K562 (cell line): Measurements from ENCODE around the gene FUNDC2. TPM values are rescaled to one million over a fixed set of nuclear protein-coding genes. Genes with fewer than 3 reads are reported as not detected.

Experiments used
- ATAC-seq: fragments of 200-7000 bp; cut with Tn5 transposase; 3 replicates; pipeline ENCODE4 v1.9.1; 2020; ENCODE audit warnings: moderate library complexity
- BruUV-seq: library from RNA; stranded (reverse); fragments of 400-500 nt; replicated peaks from 2 replicates; lab custom pipeline; 2021; lab: Mats Ljungman, UMichigan
- CTCF ChIA-PET: fragments of 300-600 bp; formaldehyde crosslinking; extraction: SDS; loops from one replicate; lab custom pipeline; 2021; ENCODE audit warnings: low intra/inter-chr PET ratio; lab: Yijun Ruan, JAX
- POLR2A ChIA-PET: fragments of 300-600, 350-650 bp; sonication (Branson Sonifier 250); formaldehyde crosslinking; extraction: SDS; loops from one replicate; lab custom pipeline; 2021; ENCODE audit warnings: antibody characterized with exemption, inconsistent platforms; lab: Yijun Ruan, JAX
- DNase-seq, 4 experiments: peaks; one replicate each; pipeline versions ENCODE4 v3.0.0 to v3.0.0-alpha.2; 2011 to 2018; ENCODE audit warnings: low spot score in 3 of 4, mixed read lengths in 3 of 4; ENCODE audit errors: extremely low read depth in 1 of 4
- FAIRE-seq: peaks from 2 replicates; lab custom pipeline; 2011; peaks lifted over from hg19 to GRCh38; lab: Jason Lieb, UNC
- H2AFZ ChIP-seq: 2 replicates; pipeline ENCODE4 v1.6.0; 2011; ENCODE audit warnings: low read depth, low read length, control low read depth, inconsistent platforms
- H3K27ac ChIP-seq: fragments of 200-600 bp; 3 replicates; pipeline ENCODE4 v1.8.0; 2011; ENCODE audit warnings: low read depth, mild to moderate bottlenecking, control low read depth, inconsistent platforms, low read length, moderate library complexity, mixed read lengths; ENCODE audit errors: extremely low read depth
- H3K27me3 ChIP-seq, 2 experiments: fragments of 300-600 bp in 1 of 2; 2 replicates in 1 of 2; 3 replicates in 1 of 2; pipeline versions ENCODE4 v1.6.0 to v1.8.0; 2011; ENCODE audit warnings: inconsistent platforms in 2 of 2, low read length in 2 of 2, mild to moderate bottlenecking in 1 of 2, mixed read lengths in 1 of 2, moderate library complexity in 1 of 2; ENCODE audit not compliant: control insufficient read depth in 2 of 2, insufficient read depth in 2 of 2
- H3K36me3 ChIP-seq: fragments of 300-600 bp; 3 replicates; pipeline ENCODE4 v1.8.0; 2011; ENCODE audit warnings: mild to moderate bottlenecking, low read length, inconsistent platforms; ENCODE audit not compliant: control insufficient read depth, insufficient read depth
- H3K4me1 ChIP-seq, 2 experiments: fragments of 200-600 bp in 1 of 2; replicated peaks in 1 of 2; 2 replicates in 1 of 2; 3 replicates in 1 of 2; pipeline versions ENCODE4 v1.5.1 to v1.8.0; 2011; ENCODE audit warnings: inconsistent platforms in 2 of 2, low read length in 2 of 2, mild to moderate bottlenecking in 1 of 2, mixed read lengths in 1 of 2, moderate library complexity in 1 of 2; ENCODE audit not compliant: control insufficient read depth in 2 of 2, insufficient read depth in 2 of 2
- H3K4me2 ChIP-seq: 2 replicates; pipeline ENCODE4 v1.6.1; 2011; ENCODE audit warnings: low read length, control low read depth, inconsistent platforms, mixed read lengths; ENCODE audit not compliant: insufficient read depth
- H3K4me3 ChIP-seq: fragments of 200-600 bp; sonication (generic), shearing (Covaris generic); 2 replicates; pipeline ENCODE4 v1.5.1; 2016; ENCODE audit warnings: control low read depth, inconsistent platforms
- H3K79me2 ChIP-seq: fragments of 200-600 bp; 3 replicates; pipeline ENCODE4 v1.8.0; 2011; ENCODE audit warnings: low read length, inconsistent platforms; ENCODE audit not compliant: control insufficient read depth, insufficient read depth
- H3K9ac ChIP-seq, 2 experiments: 2 replicates each; pipeline versions ENCODE4 v1.6.0 to v1.6.1; 2011; ENCODE audit warnings: low read depth in 2 of 2, low read length in 2 of 2, control low read depth in 1 of 2, inconsistent platforms in 1 of 2, mild to moderate bottlenecking in 1 of 2, mixed read lengths in 1 of 2; ENCODE audit not compliant: insufficient read depth in 1 of 2
- H3K9me1 ChIP-seq: one replicate; pipeline ENCODE4 v1.6.0; 2011; ENCODE audit warnings: inconsistent platforms, mild to moderate bottlenecking, low read length, moderate library complexity; ENCODE audit not compliant: control insufficient read depth, insufficient read depth
- H3K9me3 ChIP-seq: replicated peaks from 2 replicates; pipeline ENCODE4 v1.5.1; 2011; ENCODE audit warnings: low read depth, low read length, inconsistent platforms; ENCODE audit not compliant: control insufficient read depth, insufficient read depth
- H4K20me1 ChIP-seq: replicated peaks from 2 replicates; pipeline ENCODE4 v1.6.1; 2011; ENCODE audit warnings: low read length, inconsistent platforms, mixed read lengths; ENCODE audit not compliant: control insufficient read depth, insufficient read depth
- FOS ChIP-seq: IDR thresholded peaks from 3 replicates; pipeline ENCODE4 v1.6.1; 2011; ENCODE audit not compliant: insufficient read length; ENCODE audit errors: extremely low read depth
- GATA2 ChIP-seq: sonication (generic); formaldehyde crosslinking; IDR thresholded peaks from 2 replicates; pipeline ENCODE4 v1.4.0; 2020; ENCODE audit warnings: mild to moderate bottlenecking, missing genetic modification reagents
- NCOR1 ChIP-seq: fragments of 450-650 bp; IDR thresholded peaks from 2 replicates; pipeline ENCODE4 v1.6.1; 2016; ENCODE audit warnings: mild to moderate bottlenecking, moderate library complexity
- NFE2L1 ChIP-seq: fragments of 450-650 bp; IDR thresholded peaks from 2 replicates; pipeline ENCODE4 v1.6.1; 2016; ENCODE audit warnings: missing genetic modification characterization, low read depth, mild to moderate bottlenecking, missing compliant biosample characterization, moderate library complexity, borderline replicate concordance
- PKNOX1 ChIP-seq: fragments of 450-650 bp; IDR thresholded peaks from 2 replicates; pipeline ENCODE4 v1.6.1; 2016
- RAD21 ChIP-seq, 2 experiments: fragments of 250-450 bp in 1 of 2; fragments of 450-650 bp in 1 of 2; sonication (Bioruptor Pico) in 1 of 2; formaldehyde crosslinking in 1 of 2; IDR thresholded peaks in 1 of 2; conservative IDR thresholded peaks in 1 of 2; 2 replicates each; pipeline versions ENCODE4 v1.4.0 to v1.8.0; 2020 to 2022; ENCODE audit warnings: mild to moderate bottlenecking in 2 of 2, moderate library complexity in 1 of 2
- SMC3 ChIP-seq: conservative IDR thresholded peaks from 2 replicates; pipeline ENCODE4 v1.6.1; 2011; ENCODE audit warnings: low read depth, low read length, improper control_type of control experiment; ENCODE audit not compliant: insufficient read depth
- THRB ChIP-seq: fragments of 450-650 bp; formaldehyde crosslinking; conservative IDR thresholded peaks from 2 replicates; pipeline ENCODE4 v1.4.0; 2022; ENCODE audit warnings: mild to moderate bottlenecking, missing genetic modification characterization
- ZBTB33 ChIP-seq: sonication (generic); formaldehyde crosslinking; IDR thresholded peaks from 2 replicates; pipeline ENCODE4 v1.8.1; 2023; ENCODE audit warnings: mild to moderate bottlenecking, missing genetic modification reagents
- ZBTB7A ChIP-seq: IDR thresholded peaks from 2 replicates; pipeline ENCODE4 v1.6.1; 2011; ENCODE audit warnings: low read depth, mild to moderate bottlenecking, low read length, moderate library complexity, borderline replicate concordance; ENCODE audit not compliant: control insufficient read depth
- ZFP91 ChIP-seq: sonication (generic); formaldehyde crosslinking; IDR thresholded peaks from 2 replicates; pipeline ENCODE4 v1.8.0; 2022; ENCODE audit warnings: mild to moderate bottlenecking, missing genetic modification reagents
- ZNF445 ChIP-seq: fragments of 250-450 bp; sonication (Bioruptor Pico); IDR thresholded peaks from 2 replicates; pipeline ENCODE4 v1.4.0; 2020; ENCODE audit warnings: low read depth, mild to moderate bottlenecking, moderate library complexity
- WGBS: fragments of 100-300 bp; shearing (Covaris generic); methylation state at CpG from one replicate; pipeline ENCODE4 v1.1.6; 2016; ENCODE audit warnings: low coverage, mixed read lengths; ENCODE audit not compliant: insufficient coverage; ENCODE audit errors: missing lambda C conversion rate; 5-methylcytosine and 5-hydroxymethylcytosine counted together
- in situ Hi-C: fragments of 300-500 bp; cut with MboI; formaldehyde crosslinking; loops from 4 replicates; pipeline ENCODE4 v1.15.0; 2018; ENCODE audit warnings: inconsistent platforms, mixed read lengths
- intact Hi-C: fragments of 100-400 bp; cut with micrococcal nuclease; formaldehyde crosslinking; loops from 2 replicates; pipeline ENCODE4 v1.14.2; 2022
- polyA plus RNA-seq, 8 experiments: library from polyadenylated mRNA; depleted of rRNA in 4 of 8; stranded (reverse) in 5 of 8; unstranded in 3 of 8; fragments of >200 nt; fragmentation: Nextera tagmentation in 2 of 8; fragmentation: Illumina TruSeq in 1 of 8; extraction: Ambion mirVana in 2 of 8; extraction: Trizol in 1 of 8; gene quantifications; 2 replicates each; pipeline versions ENCODE4 v1.2.1 to v1.2.3, GENCODE V29; 2011 to 2014; ENCODE audit warnings: inconsistent platforms in 1 of 8, missing spikeins in 1 of 8
- total RNA-seq, 7 experiments: library from RNA; depleted of rRNA in 6 of 7; stranded (reverse); fragments of >200 nt in 6 of 7; fragmentation: Illumina TruSeq in 2 of 7; extraction: Trizol in 2 of 7; gene quantifications; 2 replicates each; pipeline versions ENCODE4 v1.2.1 to v1.2.3, GENCODE V29; 2011 to 2021; ENCODE audit warnings: low replicate concordance in 1 of 7

FUNDC2 gene
- total and polyA plus RNA-seq, 9 of the 15 experiments (the other 6 are each of a cell fraction or from before 2014, with no cell fraction given) = 50.6 to 235 (median 123) TPM

- TF ChIP-seq PKNOX1 = 0 out of 2 replicates have a peak, but pooled peaks have one; percentile 19
- TF ChIP-seq GATA2 (CRISPR knock-in tag) = no peak
- no peak for TF ChIP-seq NFE2L1
- no peak for TF ChIP-seq ZNF445 (CRISPR knock-in tag)
Observed at GRCh38 chrX:155086961-155087735, 60.5 kb downstream of the FUNDC2 start (continued).

GRCh38 chrX:155094468-155095061, 67.9 kb downstream of the FUNDC2 start:
- WGBS = 50% methylated on average over 4 of the region's 4 CpGs
- in situ Hi-C loops (no loop called here), intact Hi-C loops (loop anchor here (2.0 kb wide), 1 partner anchor 84 kb away; no protein-coding TSS in a partner anchor)
- no TSS peak for BruUV-seq
- Histone ChIP-seq H3K4me1 (no peaks in the 10 kb centered on the region), H2AFZ (no peak overlapping the region), H3K4me2 (no peak overlapping the region), H4K20me1 (no peaks in the 10 kb centered on the region), H3K4me3 (no peak overlapping the region), H3K79me2 (no peaks in the 10 kb centered on the region), H3K36me3 (peaks cover 41% of the 10 kb centered on the region), H3K27ac (no peak overlapping the region), H3K27me3 (no peaks in the 10 kb centered on the region), H3K9me1 (no peaks in the 10 kb centered on the region), H3K9ac (no peak overlapping the region), H3K9me3 (no peaks in the 10 kb centered on the region)
- peak; percentile 26 to 47 (median 30) for DNase-seq
- ATAC-seq = peak; percentile 84
- ChIA-PET CTCF (no interaction called here), POLR2A (no interaction called here)
- FAIRE-seq = peak; percentile 69
- TF ChIP-seq FOS = no peak
- 0 out of 2 replicates have a peak, but pooled peaks have one; percentile 22 for TF ChIP-seq ZBTB33 (CRISPR knock-in tag)
- no peak for TF ChIP-seq THRB (CRISPR knock-in tag)
- TF ChIP-seq SMC3 = peak; percentile 32; the same call in 1 of the 2 replicates
- TF ChIP-seq RAD21 (CRISPR knock-in tag; conservative IDR thresholded peaks at IDR 0.05 in 1 of 2, IDR thresholded peaks at IDR 0.05 in 1 of 2) = peak; percentile 35 to 62; a peak in 3 of 4 replicates
- no peak for TF ChIP-seq NCOR1
- TF ChIP-seq ZBTB7A = no peak
- TF ChIP-seq ZFP91 (CRISPR knock-in tag) = no peak
